Rectal smooth muscle tissue (tissue), 1 donor: ENCODE results near the gene ACSL3.
"Not testable (repeated sequence)": the region's sequence is repeated elsewhere in the genome, so short reads cannot be mapped to it uniquely, and the experiment has no call there.

Source experiments
- H3K27ac ChIP-seq: one replicate; pipeline ENCODE4 v1.7.0; 2013; ENCODE audit warnings: low read depth, low read length, inconsistent platforms
- H3K27me3 ChIP-seq: one replicate; pipeline ENCODE4 v1.7.0; 2013; ENCODE audit warnings: low read length; ENCODE audit not compliant: control insufficient read depth, insufficient read depth
- H3K36me3 ChIP-seq: one replicate; pipeline ENCODE4 v1.7.0; 2013; ENCODE audit warnings: low read length; ENCODE audit not compliant: control insufficient read depth, insufficient read depth
- H3K4me1 ChIP-seq: one replicate; pipeline ENCODE4 v1.7.0; 2013; ENCODE audit warnings: low read length; ENCODE audit not compliant: control insufficient read depth, insufficient read depth
- H3K4me3 ChIP-seq: one replicate; pipeline ENCODE4 v1.7.0; 2013; ENCODE audit warnings: low read length
- H3K9ac ChIP-seq: one replicate; pipeline ENCODE4 v1.7.0; 2013; ENCODE audit warnings: low read length

The ACSL3 gene

GRCh38 chr2:222984908-222985307, 124.1 kb downstream of the ACSL3 start:
- Histone ChIP-seq H3K27me3 (no peaks in the 10 kb centered on the region), H3K27ac (no peak overlapping the region), H3K36me3 (no peaks in the 10 kb centered on the region), H3K4me1 (no peaks in the 10 kb centered on the region), H3K4me3 (no peak overlapping the region), H3K9ac (no peak overlapping the region)

- Histone ChIP-seq H3K4me1 (peaks cover 7% of the 10 kb centered on the region), H3K9ac (no peak overlapping the region), H3K36me3 (no peaks in the 10 kb centered on the region), H3K4me3 (no peak overlapping the region), H3K27me3 (no peaks in the 10 kb centered on the region), H3K27ac (no peak overlapping the region)
Measured at GRCh38 chr2:222989431-222989830, 128.6 kb downstream of the ACSL3 start.

GRCh38 chr2:222990206-222990605, 129.4 kb downstream of the ACSL3 start:
- not testable (repeated sequence) for H3K4me3 ChIP-seq, H3K36me3 ChIP-seq, H3K9ac ChIP-seq, H3K27ac ChIP-seq, H3K27me3 ChIP-seq
- peaks cover 13% of the 10 kb centered on the region for H3K4me1 ChIP-seq

- no peak overlapping the region for H3K27ac ChIP-seq
Measured at GRCh38 chr2:222992137-222992536, 131.3 kb downstream of the ACSL3 start.

More at GRCh38 chr2:222992137-222992536, 131.3 kb downstream of the ACSL3 start:
- no peaks in the 10 kb centered on the region for H3K36me3 ChIP-seq
- H3K9ac ChIP-seq, result no peak overlapping the region
- H3K27me3 ChIP-seq, result no peaks in the 10 kb centered on the region
- H3K4me1 ChIP-seq, result peaks cover 13% of the 10 kb centered on the region
- H3K4me3 ChIP-seq, result no peak overlapping the region
